K562 (cell line): Measurements from ENCODE around the gene HOXB3. TPM values are rescaled to one million over a fixed set of nuclear protein-coding genes. Genes with fewer than 3 reads are reported as not detected.
A peak's percentile ranks its signal among the peaks of the same experiment; 100 is the strongest.

ENCODE experiments used
- ATF1 ChIP-seq, 2 experiments: fragments of 450-650 bp in 1 of 2; IDR thresholded peaks; 2 replicates each; pipeline ENCODE4 v1.6.1; 2016; ENCODE audit warnings: missing compliant biosample characterization in 1 of 2, missing genetic modification characterization in 1 of 2
- CSDE1 ChIP-seq, 2 experiments: fragments of 450-650 bp; IDR thresholded peaks; 2 replicates each; pipeline ENCODE4 v1.6.1; 2016; ENCODE audit warnings: mild to moderate bottlenecking in 1 of 2
- FOS ChIP-seq: IDR thresholded peaks from 3 replicates; pipeline ENCODE4 v1.6.1; 2011; ENCODE audit not compliant: insufficient read length; ENCODE audit errors: extremely low read depth
- GTF2B ChIP-seq: IDR thresholded peaks from 2 replicates; pipeline ENCODE4 v1.6.1; 2011; ENCODE audit not compliant: insufficient read length; ENCODE audit errors: extremely low read depth
- HDGF ChIP-seq: fragments of 450-650 bp; IDR thresholded peaks from 2 replicates; pipeline ENCODE4 v1.6.1; 2016
- PTBP1 ChIP-seq: fragments of 200-400 bp; formaldehyde crosslinking; IDR thresholded peaks from 2 replicates; pipeline ENCODE4 v1.6.1; 2017; ENCODE audit warnings: low read depth, low read length
- RBBP5 ChIP-seq: fragments of 200-600 bp; sonication (generic); IDR thresholded peaks from 2 replicates; pipeline ENCODE4 v1.6.1; 2012; ENCODE audit warnings: borderline replicate concordance, mild to moderate bottlenecking, low read length, control low read depth, inconsistent platforms; ENCODE audit not compliant: insufficient read depth, poor library complexity, severe bottlenecking
- RBM14 ChIP-seq: fragments of 200-400 bp; formaldehyde crosslinking; IDR thresholded peaks from 2 replicates; pipeline ENCODE4 v1.6.1; 2018; ENCODE audit warnings: low read depth, mild to moderate bottlenecking, low read length, moderate library complexity, borderline replicate concordance; ENCODE audit not compliant: insufficient read depth
- SFPQ ChIP-seq: fragments of 200-400 bp; formaldehyde crosslinking; IDR thresholded peaks from 2 replicates; pipeline ENCODE4 v1.6.1; 2017; ENCODE audit warnings: mild to moderate bottlenecking, low read depth, low read length, moderate library complexity
- SMAD3 ChIP-seq: fragments of 450-650 bp; formaldehyde crosslinking; conservative IDR thresholded peaks from 2 replicates; pipeline ENCODE4 v1.4.0; 2020; ENCODE audit warnings: mild to moderate bottlenecking
- TAF7 ChIP-seq: fragments of 450-650 bp; IDR thresholded peaks from 2 replicates; pipeline ENCODE4 v1.6.1; 2016; ENCODE audit warnings: missing genetic modification characterization, missing compliant biosample characterization
- TBP ChIP-seq: optimal IDR thresholded peaks from 2 replicates; pipeline ENCODE3; 2011; ENCODE audit warnings: low read depth, low read length, improper control_type of control experiment
- USF1 ChIP-seq: sonication (generic); formaldehyde crosslinking; IDR thresholded peaks from 2 replicates; pipeline ENCODE4 v1.9.0; 2022; ENCODE audit warnings: mild to moderate bottlenecking, missing genetic modification reagents
- ZNF407 ChIP-seq: fragments of 450-650 bp; IDR thresholded peaks from 2 replicates; pipeline ENCODE4 v1.6.1; 2016; ENCODE audit warnings: low read depth
- ZNF584 ChIP-seq: fragments of 200-800 bp; sonication (Bioruptor generic); IDR thresholded peaks from 2 replicates; pipeline ENCODE4 v1.6.1; 2016; ENCODE audit warnings: low read depth, mild to moderate bottlenecking, missing genetic modification characterization, missing compliant biosample characterization
- polyA plus RNA-seq, 8 experiments: library from polyadenylated mRNA; depleted of rRNA in 4 of 8; stranded (reverse) in 5 of 8; unstranded in 3 of 8; fragments of >200 nt; fragmentation: Nextera tagmentation in 2 of 8; fragmentation: Illumina TruSeq in 1 of 8; extraction: Ambion mirVana in 2 of 8; extraction: Trizol in 1 of 8; gene quantifications; 2 replicates each; pipeline versions ENCODE4 v1.2.1 to v1.2.3, GENCODE V29; 2011 to 2014; ENCODE audit warnings: inconsistent platforms in 1 of 8, missing spikeins in 1 of 8
- total RNA-seq, 7 experiments: library from RNA; depleted of rRNA in 6 of 7; stranded (reverse); fragments of >200 nt in 6 of 7; fragmentation: Illumina TruSeq in 2 of 7; extraction: Trizol in 2 of 7; gene quantifications; 2 replicates each; pipeline versions ENCODE4 v1.2.1 to v1.2.3, GENCODE V29; 2011 to 2021; ENCODE audit warnings: low replicate concordance in 1 of 7

The HOXB3 gene
- total and polyA plus RNA-seq, 9 of the 15 experiments (the other 6 are each of a cell fraction or from before 2014, with no cell fraction given), result 2.4 to 41.3 (median 20.2) TPM

GRCh38 chr17:48541577-48542113 is 48.4 kb downstream of the HOXB3 start (continued):
- TF ChIP-seq ZNF407 (no peak), USF1 (no peak), ZNF584 (no peak; the same call in 1 of the 2 replicates), ATF1 (CRISPR knock-in tag; IDR thresholded peaks at IDR 0.05) (no peak), ATF1 (tag; IDR thresholded peaks at IDR 0.05) (0 out of 2 replicates have a peak, but pooled peaks have one; percentile 16), SMAD3 (CRISPR knock-in tag) (no peak), PTBP1 (no peak), RBM14 (no peak), RBBP5 (peak; percentile 79), TAF7 (tag) (peak; percentile 43; the same call in 1 of the 2 replicates), FOS (no peak), GTF2B (no peak), HDGF (no peak), SFPQ (no peak), CSDE1 (IDR thresholded peaks at IDR 0.05) (peak in 1 of 2 experiments; percentile 75; a peak in 1 of 4 replicates), TBP (no peak)
